ENCODE data around the gene COX19. TPM values are rescaled to one million over a fixed set of nuclear protein-coding genes. Genes with fewer than 3 reads are reported as not detected.

COX19 gene
- polyA plus RNA-seq, 1 donor from 2014 or later, result 16.0 TPM

DNA sequence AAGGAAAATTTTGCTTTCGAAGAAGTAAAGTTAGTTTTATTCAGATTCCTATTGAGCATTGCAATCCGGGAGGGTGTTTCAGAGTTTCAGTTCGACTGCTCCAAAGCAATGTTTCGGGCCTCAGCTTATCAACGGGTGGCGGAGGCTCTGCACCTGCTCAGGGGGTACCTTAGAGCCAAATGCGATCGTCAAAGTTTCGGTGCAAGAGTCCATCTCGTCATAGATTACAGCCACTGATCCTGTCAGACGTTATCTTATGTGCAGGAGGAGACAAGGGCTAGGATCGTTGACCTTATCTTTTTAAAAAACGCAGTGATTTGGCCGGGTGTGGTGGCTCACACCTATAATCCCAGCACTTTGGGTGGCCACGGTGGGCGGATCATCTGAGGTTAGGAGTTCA, 3.8 kb upstream of the COX19 start:
- no peaks in the 10 kb centered on the region for H4K20me1 ChIP-seq (ENCODE audit: insufficient read depth)
- H3K4me3 ChIP-seq (ENCODE audit: low read length), result no peak overlapping the region
- no peaks in the 10 kb centered on the region for H3K9me2 ChIP-seq (ENCODE audit: insufficient read depth, low read length)
- H3K36me3 ChIP-seq (ENCODE audit: insufficient read depth, low read length), result no peaks in the 10 kb centered on the region
- no peak overlapping the region for H3K27ac ChIP-seq (ENCODE audit: low read length)
- H2AFZ ChIP-seq (ENCODE audit: low read depth, low read length), result no peak overlapping the region
- H3K9ac ChIP-seq (ENCODE audit: low read length), result no peak overlapping the region
- H3K79me2 ChIP-seq (replicated peaks; ENCODE audit: insufficient read depth, low read length), result peaks cover 5% of the 10 kb centered on the region
- no peaks in the 10 kb centered on the region for H3K9me3 ChIP-seq (ENCODE audit: low read length)
- no peaks in the 10 kb centered on the region for H3F3A ChIP-seq (ENCODE audit: insufficient read depth, low read length, poor library complexity, severe bottlenecking)
- no peak overlapping the region for H3K4me2 ChIP-seq (ENCODE audit: low read length)
- H3K27me3 ChIP-seq (ENCODE audit: insufficient read depth, low read depth, low read length), result no peaks in the 10 kb centered on the region
- no peak for TF ChIP-seq POLR2AphosphoS5 (IDR thresholded peaks at IDR 0.05)
- TF ChIP-seq TAF1 (IDR thresholded peaks at IDR 0.05; ENCODE audit: low read depth), result no peak
- TF ChIP-seq, protein P1, sequence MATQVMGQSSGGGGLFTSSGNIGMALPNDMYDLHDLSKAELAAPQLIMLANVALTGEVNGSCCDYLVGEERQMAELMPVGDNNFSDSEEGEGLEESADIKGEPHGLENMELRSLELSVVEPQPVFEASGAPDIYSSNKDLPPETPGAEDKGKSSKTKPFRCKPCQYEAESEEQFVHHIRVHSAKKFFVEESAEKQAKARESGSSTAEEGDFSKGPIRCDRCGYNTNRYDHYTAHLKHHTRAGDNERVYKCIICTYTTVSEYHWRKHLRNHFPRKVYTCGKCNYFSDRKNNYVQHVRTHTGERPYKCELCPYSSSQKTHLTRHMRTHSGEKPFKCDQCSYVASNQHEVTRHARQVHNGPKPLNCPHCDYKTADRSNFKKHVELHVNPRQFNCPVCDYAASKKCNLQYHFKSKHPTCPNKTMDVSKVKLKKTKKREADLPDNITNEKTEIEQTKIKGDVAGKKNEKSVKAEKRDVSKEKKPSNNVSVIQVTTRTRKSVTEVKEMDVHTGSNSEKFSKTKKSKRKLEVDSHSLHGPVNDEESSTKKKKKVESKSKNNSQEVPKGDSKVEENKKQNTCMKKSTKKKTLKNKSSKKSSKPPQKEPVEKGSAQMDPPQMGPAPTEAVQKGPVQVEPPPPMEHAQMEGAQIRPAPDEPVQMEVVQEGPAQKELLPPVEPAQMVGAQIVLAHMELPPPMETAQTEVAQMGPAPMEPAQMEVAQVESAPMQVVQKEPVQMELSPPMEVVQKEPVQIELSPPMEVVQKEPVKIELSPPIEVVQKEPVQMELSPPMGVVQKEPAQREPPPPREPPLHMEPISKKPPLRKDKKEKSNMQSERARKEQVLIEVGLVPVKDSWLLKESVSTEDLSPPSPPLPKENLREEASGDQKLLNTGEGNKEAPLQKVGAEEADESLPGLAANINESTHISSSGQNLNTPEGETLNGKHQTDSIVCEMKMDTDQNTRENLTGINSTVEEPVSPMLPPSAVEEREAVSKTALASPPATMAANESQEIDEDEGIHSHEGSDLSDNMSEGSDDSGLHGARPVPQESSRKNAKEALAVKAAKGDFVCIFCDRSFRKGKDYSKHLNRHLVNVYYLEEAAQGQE (IDR thresholded peaks at IDR 0.05; ENCODE audit: borderline replicate concordance), result no peak
- TF ChIP-seq RAD21 (conservative IDR thresholded peaks at IDR 0.05), result no peak
- TF ChIP-seq SMC3 (conservative IDR thresholded peaks at IDR 0.05; ENCODE audit: poor library complexity), result no peak
- TF ChIP-seq, protein P2, sequence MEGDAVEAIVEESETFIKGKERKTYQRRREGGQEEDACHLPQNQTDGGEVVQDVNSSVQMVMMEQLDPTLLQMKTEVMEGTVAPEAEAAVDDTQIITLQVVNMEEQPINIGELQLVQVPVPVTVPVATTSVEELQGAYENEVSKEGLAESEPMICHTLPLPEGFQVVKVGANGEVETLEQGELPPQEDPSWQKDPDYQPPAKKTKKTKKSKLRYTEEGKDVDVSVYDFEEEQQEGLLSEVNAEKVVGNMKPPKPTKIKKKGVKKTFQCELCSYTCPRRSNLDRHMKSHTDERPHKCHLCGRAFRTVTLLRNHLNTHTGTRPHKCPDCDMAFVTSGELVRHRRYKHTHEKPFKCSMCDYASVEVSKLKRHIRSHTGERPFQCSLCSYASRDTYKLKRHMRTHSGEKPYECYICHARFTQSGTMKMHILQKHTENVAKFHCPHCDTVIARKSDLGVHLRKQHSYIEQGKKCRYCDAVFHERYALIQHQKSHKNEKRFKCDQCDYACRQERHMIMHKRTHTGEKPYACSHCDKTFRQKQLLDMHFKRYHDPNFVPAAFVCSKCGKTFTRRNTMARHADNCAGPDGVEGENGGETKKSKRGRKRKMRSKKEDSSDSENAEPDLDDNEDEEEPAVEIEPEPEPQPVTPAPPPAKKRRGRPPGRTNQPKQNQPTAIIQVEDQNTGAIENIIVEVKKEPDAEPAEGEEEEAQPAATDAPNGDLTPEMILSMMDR (IDR thresholded peaks at IDR 0.05; ENCODE audit: poor library complexity, severe bottlenecking), result no peak
- TF ChIP-seq EP300 (conservative IDR thresholded peaks at IDR 0.05; ENCODE audit: poor library complexity, severe bottlenecking), result no peak
- no peak for TF ChIP-seq MXI1 (conservative IDR thresholded peaks at IDR 0.05; ENCODE audit: poor library complexity, severe bottlenecking)
- TF ChIP-seq EZH2 (IDR thresholded peaks at IDR 0.05; ENCODE audit: borderline replicate concordance, insufficient read depth, low read length, poor library complexity, severe bottlenecking), result no peak

GRCh38 chr7:978416-979091, 3.2 kb upstream of the COX19 start:
- Histone ChIP-seq H3K27ac (ENCODE audit: low read length) (no peak overlapping the region), H3F3A (ENCODE audit: insufficient read depth, low read length, poor library complexity, severe bottlenecking) (no peaks in the 10 kb centered on the region), H3K9me3 (ENCODE audit: low read length) (no peaks in the 10 kb centered on the region), H3K4me2 (ENCODE audit: low read length) (no peak overlapping the region), H3K9ac (ENCODE audit: low read length) (no peak overlapping the region), H3K9me2 (ENCODE audit: insufficient read depth, low read length) (no peaks in the 10 kb centered on the region), H3K27me3 (ENCODE audit: insufficient read depth, low read depth, low read length) (no peaks in the 10 kb centered on the region), H3K4me3 (ENCODE audit: low read length) (no peak overlapping the region), H3K36me3 (ENCODE audit: insufficient read depth, low read length) (no peaks in the 10 kb centered on the region), H4K20me1 (ENCODE audit: insufficient read depth) (no peaks in the 10 kb centered on the region), H3K79me2 (replicated peaks; ENCODE audit: insufficient read depth, low read length) (peaks cover 10% of the 10 kb centered on the region), H2AFZ (ENCODE audit: low read depth, low read length) (no peak overlapping the region)
- no peak for TF ChIP-seq EZH2 (IDR thresholded peaks at IDR 0.05; ENCODE audit: borderline replicate concordance, insufficient read depth, low read length, poor library complexity, severe bottlenecking)
- TF ChIP-seq, protein P1 (IDR thresholded peaks at IDR 0.05; ENCODE audit: borderline replicate concordance), result no peak
- TF ChIP-seq TAF1 (IDR thresholded peaks at IDR 0.05; ENCODE audit: low read depth), result no peak
- no peak for TF ChIP-seq EP300 (conservative IDR thresholded peaks at IDR 0.05; ENCODE audit: poor library complexity, severe bottlenecking)
- TF ChIP-seq, protein P2 (IDR thresholded peaks at IDR 0.05; ENCODE audit: poor library complexity, severe bottlenecking), result no peak
- no peak for TF ChIP-seq SMC3 (conservative IDR thresholded peaks at IDR 0.05; ENCODE audit: poor library complexity)
- no peak for TF ChIP-seq RAD21 (conservative IDR thresholded peaks at IDR 0.05)
- no peak for TF ChIP-seq POLR2AphosphoS5 (IDR thresholded peaks at IDR 0.05)
- TF ChIP-seq MXI1 (conservative IDR thresholded peaks at IDR 0.05; ENCODE audit: poor library complexity, severe bottlenecking), result no peak

Measured in neural cell (in vitro differentiated cells).